HepG2 (cell line): ENCODE measurements around the gene VAC14. TPM values are rescaled to one million over a fixed set of nuclear protein-coding genes. Genes with fewer than 3 reads are reported as not detected.

Experiments
- BHLHE40 ChIP-seq: IDR thresholded peaks from 2 replicates; pipeline ENCODE4 v1.6.1; 2011; ENCODE audit warnings: low read length, improper control_type of control experiment
- FOSL2 ChIP-seq: sonication (generic); formaldehyde crosslinking; IDR thresholded peaks from 2 replicates; pipeline ENCODE4 v1.4.0; 2020; ENCODE audit warnings: missing genetic modification reagents
- GPN1 ChIP-seq: sonication (generic); formaldehyde crosslinking; IDR thresholded peaks from 2 replicates; pipeline ENCODE4 v1.5.1; 2020; ENCODE audit warnings: missing genetic modification reagents, borderline replicate concordance
- HNRNPL ChIP-seq: fragments of 200-400 bp; formaldehyde crosslinking; IDR thresholded peaks from 2 replicates; pipeline ENCODE4 v1.6.1; 2017; ENCODE audit warnings: mild to moderate bottlenecking, low read depth, low read length
- KDM6A ChIP-seq: IDR thresholded peaks from 2 replicates; pipeline ENCODE4 v1.6.1; 2016; ENCODE audit warnings: low read depth
- MXI1 ChIP-seq: IDR thresholded peaks from 3 replicates; pipeline ENCODE4 v1.6.1; 2012; ENCODE audit warnings: low read depth, low read length, inconsistent platforms, borderline replicate concordance
- RAD21 ChIP-seq: fragments of 450-650 bp; formaldehyde crosslinking; IDR thresholded peaks from 2 replicates; pipeline ENCODE4 v1.5.0; 2020; ENCODE audit warnings: mild to moderate bottlenecking
- RAD51 ChIP-seq: fragments of 450-650 bp; IDR thresholded peaks from 2 replicates; pipeline ENCODE4 v1.6.1; 2016; ENCODE audit warnings: borderline replicate concordance
- SP5 ChIP-seq: IDR thresholded peaks from 2 replicates; pipeline ENCODE4 v1.6.1; 2016; ENCODE audit warnings: low read depth, borderline replicate concordance
- ZBTB7B ChIP-seq: sonication (generic); formaldehyde crosslinking; IDR thresholded peaks from 2 replicates; pipeline ENCODE4 v1.4.0; 2020; ENCODE audit warnings: missing genetic modification reagents
- ZMYM3 ChIP-seq: sonication (generic); formaldehyde crosslinking; IDR thresholded peaks from 2 replicates; pipeline ENCODE4 v1.5.1; 2020; ENCODE audit warnings: mild to moderate bottlenecking, missing genetic modification reagents
- ZNF292 ChIP-seq: sonication (generic); formaldehyde crosslinking; IDR thresholded peaks from 2 replicates; pipeline ENCODE4 v1.8.1; 2022; ENCODE audit warnings: mild to moderate bottlenecking, low read depth, missing genetic modification reagents, borderline replicate concordance
- ZNF3 ChIP-seq: IDR thresholded peaks from 2 replicates; pipeline ENCODE4 v1.7.0; 2017; ENCODE audit warnings: inconsistent platforms
- polyA plus RNA-seq, 8 experiments: library from polyadenylated mRNA; depleted of rRNA in 3 of 8; stranded (reverse) in 7 of 8; unstranded in 1 of 8; fragments of >200 nt; fragmentation: Illumina TruSeq in 4 of 8; extraction: Trizol in 4 of 8; gene quantifications; 2 replicates each; pipeline versions ENCODE4 v1.2.1 to v1.2.3, GENCODE V29; 2011 to 2016; ENCODE audit warnings: low read depth in 4 of 8, missing spikeins in 1 of 8, mixed read lengths in 1 of 8; ENCODE audit not compliant: insufficient read depth in 1 of 8
- total RNA-seq, 5 experiments: library from RNA; depleted of rRNA; stranded (reverse); fragments of >200 nt; fragmentation: Illumina TruSeq; extraction: Trizol; gene quantifications; 2 replicates each; pipeline ENCODE4 v1.2.3, GENCODE V29; 2016; ENCODE audit warnings: low read depth in 1 of 5
- TF ChIP-seq, protein P1 (sequence below): sonication (generic); formaldehyde crosslinking; IDR thresholded peaks from 2 replicates; pipeline ENCODE4 v1.8.0; 2022; ENCODE audit warnings: missing genetic modification reagents, mild to moderate bottlenecking, borderline replicate concordance
- TF ChIP-seq, protein P2 (sequence below): sonication (generic); formaldehyde crosslinking; IDR thresholded peaks from 2 replicates; pipeline ENCODE4 v1.9.0; 2022; ENCODE audit warnings: missing genetic modification reagents, mild to moderate bottlenecking, borderline replicate concordance
- TF ChIP-seq, protein P3 (sequence below): sonication (generic); formaldehyde crosslinking; IDR thresholded peaks from 2 replicates; pipeline ENCODE4 v1.5.1; 2020; ENCODE audit warnings: mild to moderate bottlenecking, missing genetic modification reagents, moderate library complexity
- TF ChIP-seq, protein P4 (sequence below): sonication (generic); formaldehyde crosslinking; IDR thresholded peaks from 2 replicates; pipeline ENCODE4 v1.4.0; 2020; ENCODE audit warnings: missing genetic modification reagents

VAC14 gene
- total and polyA plus RNA-seq, 2 of the 13 experiments (the other 11 are each of a cell fraction or from before 2014, with no cell fraction given) = 23.5 to 24.6 TPM

DNA sequence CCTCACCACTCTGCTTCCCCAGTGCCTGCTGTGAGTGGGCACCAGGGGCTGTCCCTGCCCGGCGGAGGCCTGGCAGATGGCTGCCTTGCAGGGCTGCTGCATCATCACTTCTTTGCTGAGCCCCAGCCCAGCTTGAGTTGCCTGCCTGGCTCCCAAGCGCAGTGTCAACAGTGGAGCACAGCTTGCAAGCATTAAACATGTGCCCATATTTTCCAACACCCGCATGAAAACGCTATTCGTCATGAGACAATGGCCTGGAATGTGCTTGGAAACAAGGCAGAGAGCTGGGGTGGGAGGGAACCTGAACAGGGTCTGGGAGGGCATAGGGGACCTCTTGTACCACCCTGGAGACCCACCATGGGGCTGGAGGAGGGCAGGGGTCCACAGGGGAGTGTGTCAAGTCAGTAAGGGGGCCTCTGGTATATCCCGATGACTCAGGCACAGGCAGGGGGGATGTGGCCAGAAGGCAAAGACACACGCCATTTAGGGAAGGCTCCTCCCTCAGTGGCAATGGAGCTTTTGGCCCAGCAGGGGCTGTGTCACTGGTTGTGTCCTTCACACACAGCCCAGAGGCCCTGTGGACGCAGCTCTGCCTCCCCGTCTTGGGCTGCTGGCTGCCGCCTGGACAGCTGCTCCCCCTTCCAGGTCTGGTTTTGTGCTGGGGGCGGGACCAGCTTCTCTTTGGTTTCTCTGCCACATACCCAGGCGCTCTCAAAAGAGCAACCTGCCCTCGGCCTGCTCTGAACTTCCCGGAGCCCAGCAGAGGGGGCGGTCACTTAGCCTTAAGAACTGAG lies 97.7 kb downstream of the VAC14 start (continued):
- TF ChIP-seq SP5 (CRISPR knock-in tag) (0 out of 2 replicates have a peak, but pooled peaks have one; percentile 18), MXI1 (no peak), RAD51 (no peak), ZMYM3 (CRISPR knock-in tag) (0 out of 2 replicates have a peak, but pooled peaks have one; percentile 18), RAD21 (CRISPR knock-in tag) (peak; percentile 84), ZNF292 (CRISPR knock-in tag) (peak; percentile 62; the same call in 1 of the 2 replicates), BHLHE40 (0 out of 2 replicates have a peak, but pooled peaks have one; percentile 17), KDM6A (CRISPR knock-in tag) (no peak), HNRNPL (0 out of 2 replicates have a peak, but pooled peaks have one; percentile 31), FOSL2 (CRISPR knock-in tag) (peak; percentile 63), ZBTB7B (CRISPR knock-in tag) (peak; percentile 32; the same call in 1 of the 2 replicates), ZNF3 (CRISPR knock-in tag) (no peak), GPN1 (CRISPR knock-in tag) (no peak)
- TF ChIP-seq, protein P1, sequence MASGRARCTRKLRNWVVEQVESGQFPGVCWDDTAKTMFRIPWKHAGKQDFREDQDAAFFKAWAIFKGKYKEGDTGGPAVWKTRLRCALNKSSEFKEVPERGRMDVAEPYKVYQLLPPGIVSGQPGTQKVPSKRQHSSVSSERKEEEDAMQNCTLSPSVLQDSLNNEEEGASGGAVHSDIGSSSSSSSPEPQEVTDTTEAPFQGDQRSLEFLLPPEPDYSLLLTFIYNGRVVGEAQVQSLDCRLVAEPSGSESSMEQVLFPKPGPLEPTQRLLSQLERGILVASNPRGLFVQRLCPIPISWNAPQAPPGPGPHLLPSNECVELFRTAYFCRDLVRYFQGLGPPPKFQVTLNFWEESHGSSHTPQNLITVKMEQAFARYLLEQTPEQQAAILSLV (CRISPR knock-in tag) = no peak
- TF ChIP-seq, protein P2, sequence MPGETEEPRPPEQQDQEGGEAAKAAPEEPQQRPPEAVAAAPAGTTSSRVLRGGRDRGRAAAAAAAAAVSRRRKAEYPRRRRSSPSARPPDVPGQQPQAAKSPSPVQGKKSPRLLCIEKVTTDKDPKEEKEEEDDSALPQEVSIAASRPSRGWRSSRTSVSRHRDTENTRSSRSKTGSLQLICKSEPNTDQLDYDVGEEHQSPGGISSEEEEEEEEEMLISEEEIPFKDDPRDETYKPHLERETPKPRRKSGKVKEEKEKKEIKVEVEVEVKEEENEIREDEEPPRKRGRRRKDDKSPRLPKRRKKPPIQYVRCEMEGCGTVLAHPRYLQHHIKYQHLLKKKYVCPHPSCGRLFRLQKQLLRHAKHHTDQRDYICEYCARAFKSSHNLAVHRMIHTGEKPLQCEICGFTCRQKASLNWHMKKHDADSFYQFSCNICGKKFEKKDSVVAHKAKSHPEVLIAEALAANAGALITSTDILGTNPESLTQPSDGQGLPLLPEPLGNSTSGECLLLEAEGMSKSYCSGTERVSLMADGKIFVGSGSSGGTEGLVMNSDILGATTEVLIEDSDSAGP (CRISPR knock-in tag) = peak; percentile 38; the same call in 1 of the 2 replicates
- TF ChIP-seq, protein P3, sequence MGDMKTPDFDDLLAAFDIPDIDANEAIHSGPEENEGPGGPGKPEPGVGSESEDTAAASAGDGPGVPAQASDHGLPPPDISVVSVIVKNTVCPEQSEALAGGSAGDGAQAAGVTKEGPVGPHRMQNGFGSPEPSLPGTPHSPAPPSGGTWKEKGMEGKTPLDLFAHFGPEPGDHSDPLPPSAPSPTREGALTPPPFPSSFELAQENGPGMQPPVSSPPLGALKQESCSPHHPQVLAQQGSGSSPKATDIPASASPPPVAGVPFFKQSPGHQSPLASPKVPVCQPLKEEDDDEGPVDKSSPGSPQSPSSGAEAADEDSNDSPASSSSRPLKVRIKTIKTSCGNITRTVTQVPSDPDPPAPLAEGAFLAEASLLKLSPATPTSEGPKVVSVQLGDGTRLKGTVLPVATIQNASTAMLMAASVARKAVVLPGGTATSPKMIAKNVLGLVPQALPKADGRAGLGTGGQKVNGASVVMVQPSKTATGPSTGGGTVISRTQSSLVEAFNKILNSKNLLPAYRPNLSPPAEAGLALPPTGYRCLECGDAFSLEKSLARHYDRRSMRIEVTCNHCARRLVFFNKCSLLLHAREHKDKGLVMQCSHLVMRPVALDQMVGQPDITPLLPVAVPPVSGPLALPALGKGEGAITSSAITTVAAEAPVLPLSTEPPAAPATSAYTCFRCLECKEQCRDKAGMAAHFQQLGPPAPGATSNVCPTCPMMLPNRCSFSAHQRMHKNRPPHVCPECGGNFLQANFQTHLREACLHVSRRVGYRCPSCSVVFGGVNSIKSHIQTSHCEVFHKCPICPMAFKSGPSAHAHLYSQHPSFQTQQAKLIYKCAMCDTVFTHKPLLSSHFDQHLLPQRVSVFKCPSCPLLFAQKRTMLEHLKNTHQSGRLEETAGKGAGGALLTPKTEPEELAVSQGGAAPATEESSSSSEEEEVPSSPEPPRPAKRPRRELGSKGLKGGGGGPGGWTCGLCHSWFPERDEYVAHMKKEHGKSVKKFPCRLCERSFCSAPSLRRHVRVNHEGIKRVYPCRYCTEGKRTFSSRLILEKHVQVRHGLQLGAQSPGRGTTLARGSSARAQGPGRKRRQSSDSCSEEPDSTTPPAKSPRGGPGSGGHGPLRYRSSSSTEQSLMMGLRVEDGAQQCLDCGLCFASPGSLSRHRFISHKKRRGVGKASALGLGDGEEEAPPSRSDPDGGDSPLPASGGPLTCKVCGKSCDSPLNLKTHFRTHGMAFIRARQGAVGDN (CRISPR knock-in tag) = peak; percentile 75
- TF ChIP-seq, protein P4, sequence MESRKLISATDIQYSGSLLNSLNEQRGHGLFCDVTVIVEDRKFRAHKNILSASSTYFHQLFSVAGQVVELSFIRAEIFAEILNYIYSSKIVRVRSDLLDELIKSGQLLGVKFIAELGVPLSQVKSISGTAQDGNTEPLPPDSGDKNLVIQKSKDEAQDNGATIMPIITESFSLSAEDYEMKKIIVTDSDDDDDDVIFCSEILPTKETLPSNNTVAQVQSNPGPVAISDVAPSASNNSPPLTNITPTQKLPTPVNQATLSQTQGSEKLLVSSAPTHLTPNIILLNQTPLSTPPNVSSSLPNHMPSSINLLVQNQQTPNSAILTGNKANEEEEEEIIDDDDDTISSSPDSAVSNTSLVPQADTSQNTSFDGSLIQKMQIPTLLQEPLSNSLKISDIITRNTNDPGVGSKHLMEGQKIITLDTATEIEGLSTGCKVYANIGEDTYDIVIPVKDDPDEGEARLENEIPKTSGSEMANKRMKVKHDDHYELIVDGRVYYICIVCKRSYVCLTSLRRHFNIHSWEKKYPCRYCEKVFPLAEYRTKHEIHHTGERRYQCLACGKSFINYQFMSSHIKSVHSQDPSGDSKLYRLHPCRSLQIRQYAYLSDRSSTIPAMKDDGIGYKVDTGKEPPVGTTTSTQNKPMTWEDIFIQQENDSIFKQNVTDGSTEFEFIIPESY (CRISPR knock-in tag) = peak; percentile 70
